ENCODE results near the gene SLC25A23.
A peak's percentile ranks its signal among the peaks of the same experiment; 100 is the strongest.

Gene SLC25A23

DNA sequence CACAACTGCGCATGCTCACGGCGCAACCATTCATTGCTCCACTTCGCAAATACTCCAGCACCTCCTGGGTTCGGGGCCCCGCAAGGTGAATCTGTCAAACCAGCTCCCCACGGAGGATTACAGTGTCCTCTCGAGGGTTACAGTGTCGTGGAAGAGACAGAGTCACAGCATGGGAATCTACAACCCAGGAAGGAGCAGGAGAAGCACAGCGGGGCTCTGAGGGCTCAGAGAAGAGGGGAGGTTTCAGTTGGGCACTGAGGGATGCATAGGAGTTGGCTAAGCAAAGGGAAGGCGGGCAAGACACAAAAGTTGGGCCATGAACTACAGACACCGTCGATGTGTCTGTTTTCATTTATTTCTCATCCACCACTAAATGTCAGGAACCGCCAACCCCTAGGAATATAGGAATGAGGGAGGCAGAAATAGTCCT is 65.6 kb downstream of the SLC25A23 start:
- DNase-seq: no peak

DNA sequence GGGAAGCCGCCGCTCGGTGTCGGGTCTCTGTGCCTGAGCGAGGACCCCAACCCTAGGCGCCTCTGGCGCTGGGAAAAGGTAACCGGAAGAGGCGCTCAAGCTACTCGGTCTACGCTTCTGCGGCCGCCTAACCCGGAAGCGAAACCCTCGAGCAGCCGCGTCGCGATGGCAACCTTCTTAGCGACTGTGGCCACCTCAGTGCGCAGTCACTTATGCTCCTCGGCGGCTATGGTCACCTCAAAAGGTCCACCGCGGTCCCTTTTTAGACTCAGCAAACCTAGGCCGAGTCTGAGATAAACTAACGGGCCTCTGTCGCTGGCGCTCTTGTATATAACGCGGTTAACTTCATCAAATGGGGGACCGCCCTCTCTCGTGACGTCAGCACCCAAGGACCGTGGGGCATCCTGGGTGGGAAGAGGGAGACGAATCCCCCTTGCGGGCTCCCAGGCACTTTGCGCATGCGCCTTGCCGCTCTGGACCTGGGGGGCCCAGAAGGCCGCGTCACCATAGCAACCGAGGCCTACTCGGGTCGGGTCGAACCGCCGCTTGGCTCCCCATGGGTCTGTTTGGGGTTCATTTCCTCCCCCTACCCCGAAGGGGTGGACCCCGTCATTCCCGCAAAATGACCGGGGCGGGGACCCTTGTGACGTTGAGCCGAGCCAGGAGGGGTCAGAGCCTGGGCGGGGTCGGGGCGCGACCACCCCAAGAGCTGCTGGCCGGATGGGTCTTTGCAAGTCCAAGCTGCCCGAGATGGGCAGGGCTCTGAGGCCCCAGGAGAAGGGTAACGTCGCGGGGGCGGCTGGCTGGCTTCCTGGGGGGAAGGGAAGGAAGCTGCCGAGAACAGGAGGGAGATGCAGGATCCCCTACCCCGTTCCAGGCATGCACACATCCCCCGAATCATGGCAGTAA is 66.3 kb downstream of the SLC25A23 start, which contains the start of gene GTF2F1:
GTF2F1 (minus strand) TSS at position 91 of the 909 bp plus-strand sequence. CDS start 169 bp downstream, outside the sequence.
- peak; percentile 95 for DNase-seq

DNA sequence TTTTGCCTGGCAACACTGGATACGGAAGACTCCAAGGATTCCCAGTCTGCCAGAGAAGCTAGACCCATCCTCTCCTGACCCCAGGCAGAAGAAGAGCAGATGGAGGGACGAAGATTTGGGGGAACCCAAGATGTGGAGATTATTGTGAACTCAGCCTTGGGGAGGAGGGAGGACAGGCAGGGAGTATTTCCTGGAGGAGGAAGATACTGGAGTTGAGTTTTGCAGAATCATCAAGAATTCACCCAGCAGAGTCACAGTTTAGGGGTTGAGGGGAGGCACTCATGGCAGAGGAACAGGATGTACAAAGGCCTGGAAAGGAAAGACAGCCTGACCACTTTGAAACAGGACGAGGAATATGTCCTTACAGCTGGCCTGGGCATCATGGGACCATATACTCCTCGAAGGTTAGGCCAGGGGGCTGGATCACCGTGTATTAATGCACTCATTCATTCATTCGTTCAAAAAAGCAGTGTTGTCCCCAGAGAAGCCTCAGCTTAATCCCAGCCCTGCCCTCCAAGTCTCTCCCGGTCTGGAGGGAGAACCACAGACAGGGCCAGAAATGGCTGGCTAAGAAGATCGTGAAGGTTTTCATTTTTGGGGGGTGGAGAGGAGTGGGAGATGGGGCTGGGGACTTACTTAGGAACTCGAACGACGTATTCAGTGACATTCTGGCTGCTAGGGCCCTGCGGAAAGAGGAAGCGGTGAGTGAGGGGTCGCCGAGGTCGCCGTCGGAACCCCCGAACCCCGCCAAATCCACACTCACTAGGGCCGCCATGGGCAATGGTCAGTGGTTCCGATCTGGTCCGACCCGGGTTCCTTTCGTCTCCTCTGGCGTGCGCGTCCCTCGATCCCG is 67.1 kb downstream of the SLC25A23 start:
- DNase-seq: no peak
